Body of pancreas (tissue), 4 donors: ENCODE data around the gene ZNF76. TPM values are rescaled to one million over a fixed set of nuclear protein-coding genes. Genes with fewer than 3 reads are reported as not detected.
A peak's percentile ranks its signal among the peaks of the same experiment; 100 is the strongest.

Experiments
- ATAC-seq: fragments of 150-250 bp; one replicate; pipeline ENCODE4 v1.9.1; 2016
- DNase-seq, 4 donors: peaks; one replicate each; pipeline ENCODE4 v3.0.0-alpha.2; 2019
- H3K27ac ChIP-seq, 4 donors: fragments of 200-600 bp; sonication (generic); 1 replicate in 3 of 4; 2 replicates in 1 of 4; pipeline versions ENCODE4 v1.5.1 to v1.6.1; 2016 to 2019; ENCODE audit warnings: mild to moderate bottlenecking in 1 of 4, mixed read lengths in 1 of 4, moderate library complexity in 1 of 4
- H3K27me3 ChIP-seq, 2 donors: fragments of 200-600 bp; sonication (generic); one replicate each; pipeline ENCODE4 v1.6.0; 2016; ENCODE audit warnings: mild to moderate bottlenecking in 1 of 2
- H3K36me3 ChIP-seq, 2 donors: fragments of 200-600 bp; sonication (generic); replicated peaks in 1 of 2; 2 replicates each; pipeline ENCODE4 v1.5.1; 2016; ENCODE audit warnings: low read depth in 2 of 2; ENCODE audit not compliant: insufficient read depth in 1 of 2
- H3K4me1 ChIP-seq: fragments of 200-600 bp; sonication (generic); one replicate; pipeline ENCODE4 v1.6.0; 2016
- H3K4me3 ChIP-seq, 2 donors: fragments of 200-600 bp; sonication (generic); 1 replicate in 1 of 2; 2 replicates in 1 of 2; pipeline ENCODE4 v1.5.1; 2016 to 2019
- H3K9me3 ChIP-seq, 3 donors: fragments of 200-600 bp; sonication (generic); 1 replicate in 2 of 3; 2 replicates in 1 of 3; pipeline ENCODE4 v1.5.1; 2016
- CTCF ChIP-seq, 7 experiments: fragments of 450-650 bp in 4 of 7; fragments of 200-600 bp in 3 of 7; sonication (generic) in 3 of 7; IDR thresholded peaks; one replicate each; pipeline ENCODE4 v1.5.1; 2016 to 2019; ENCODE audit warnings: antibody characterized with exemption in 7 of 7
- POLR2A ChIP-seq, 3 donors: fragments of 450-650 bp; IDR thresholded peaks; one replicate each; pipeline ENCODE4 v1.6.1; 2016; ENCODE audit warnings: antibody characterized with exemption in 3 of 3, mild to moderate bottlenecking in 2 of 3
- WGBS, 2 donors: methylation state at CpG; one replicate each; pipeline ENCODE4 v1.1.5; 2017; 5-methylcytosine and 5-hydroxymethylcytosine counted together
- intact Hi-C: fragments of 100-400 bp; cut with DNase I; formaldehyde crosslinking; loops from one replicate; pipeline ENCODE4 v1.15.1; 2023
- total RNA-seq, 2 donors: library from RNA; depleted of rRNA; stranded (reverse); fragments of >200 nt; gene quantifications; one replicate each; pipeline ENCODE4 v1.1.0, GENCODE V29; 2016

The ZNF76 gene
- total RNA-seq = 10 to 100 TPM; 34.2 to 56.7 TPM

DNA sequence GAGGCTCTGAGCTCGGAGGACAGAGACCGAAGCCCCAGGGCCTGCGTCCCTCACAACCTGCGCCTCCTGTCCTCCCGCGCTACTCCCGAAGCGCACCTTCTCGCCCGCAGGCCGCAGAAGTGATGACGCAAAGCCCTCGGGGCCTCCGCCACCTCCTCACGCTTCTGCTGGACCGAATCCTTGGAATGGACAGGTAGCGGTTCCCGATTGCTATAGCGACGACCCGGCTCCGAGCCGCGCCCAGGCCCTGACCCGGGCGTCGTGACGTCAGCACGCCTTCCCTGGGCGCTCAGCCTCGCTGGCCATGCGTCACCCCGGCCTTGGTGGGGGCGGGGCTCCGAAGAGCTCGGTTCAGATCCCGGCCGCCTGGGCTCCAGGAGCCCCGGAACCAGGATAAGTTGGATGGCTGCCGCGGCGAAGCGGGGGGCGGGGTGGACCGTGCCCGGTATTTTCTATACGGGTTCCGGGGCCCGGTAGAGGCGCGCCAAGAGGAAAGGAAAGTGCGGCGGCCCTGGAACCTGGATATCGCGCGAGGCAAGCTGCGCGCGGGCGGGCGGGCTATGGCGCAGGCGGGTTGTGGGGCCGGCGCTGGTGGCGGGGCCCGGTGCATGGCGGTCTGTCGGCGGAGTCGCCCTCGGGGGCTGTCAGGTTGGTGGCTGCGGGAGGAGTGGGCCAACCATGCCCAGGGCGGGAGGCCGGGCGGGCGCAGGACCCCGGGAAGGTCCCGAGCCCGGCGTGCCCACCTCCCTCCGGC lies at the start of gene ZNF76:
Gene ZNF76, plus strand, starts transcription at position 542 of the 754 bp plus-strand sequence. CDS start 21,417 bp downstream, outside the sequence.
- peak in 4 of 7 experiments; percentile 50 to 88 (median 72) for TF ChIP-seq CTCF (IDR thresholded peaks at IDR 0.05)
- peak; percentile 67 to 74 (median 73) for TF ChIP-seq POLR2A (IDR thresholded peaks at IDR 0.05)
- peak; percentile 93 for ATAC-seq
- Histone ChIP-seq H3K4me3 (peak within 1 kb of the TSS; percentile 81 to 89), H3K4me1 (peaks cover 35% of the 10 kb centered on the region), H3K9me3 (no peaks in the 10 kb centered on the region), H3K36me3 (no peaks in the 10 kb centered on the region), H3K27ac (peak within 1 kb of the TSS; percentile 85 to 99 (median 97)), H3K27me3 (no peaks in the 10 kb centered on the region)
- 0 to 1% methylated on average over 33 to 80 of the region's 82 CpGs for WGBS, 2 donors
- DNase-seq = peak; percentile 99
- intact Hi-C loops = no loop called here

- Histone ChIP-seq H3K36me3 (no peaks in the 10 kb centered on the region), H3K4me3 (peak overlapping the region in 1 of 2 donors; percentile 8), H3K27ac (no peak overlapping the region), H3K9me3 (no peaks in the 10 kb centered on the region), H3K27me3 (peaks cover 0 to 24% of the 10 kb centered on the region in 2 donors), H3K4me1 (peaks cover 17% of the 10 kb centered on the region)
- intact Hi-C loops = loop anchor here (10.0 kb wide), 1 partner anchor 229 kb away; no protein-coding TSS in a partner anchor
- TF ChIP-seq CTCF (IDR thresholded peaks at IDR 0.05) (no peak), POLR2A (IDR thresholded peaks at IDR 0.05) (no peak)
- WGBS, 2 donors = 10 to 18% methylated on average over 15 to 51 of the region's 51 CpGs
- ATAC-seq = no peak
- no peak for DNase-seq
These were observed 46.2 kb upstream of the ZNF76 start for GRCh38 chr6:35213298-35213791.

DNA sequence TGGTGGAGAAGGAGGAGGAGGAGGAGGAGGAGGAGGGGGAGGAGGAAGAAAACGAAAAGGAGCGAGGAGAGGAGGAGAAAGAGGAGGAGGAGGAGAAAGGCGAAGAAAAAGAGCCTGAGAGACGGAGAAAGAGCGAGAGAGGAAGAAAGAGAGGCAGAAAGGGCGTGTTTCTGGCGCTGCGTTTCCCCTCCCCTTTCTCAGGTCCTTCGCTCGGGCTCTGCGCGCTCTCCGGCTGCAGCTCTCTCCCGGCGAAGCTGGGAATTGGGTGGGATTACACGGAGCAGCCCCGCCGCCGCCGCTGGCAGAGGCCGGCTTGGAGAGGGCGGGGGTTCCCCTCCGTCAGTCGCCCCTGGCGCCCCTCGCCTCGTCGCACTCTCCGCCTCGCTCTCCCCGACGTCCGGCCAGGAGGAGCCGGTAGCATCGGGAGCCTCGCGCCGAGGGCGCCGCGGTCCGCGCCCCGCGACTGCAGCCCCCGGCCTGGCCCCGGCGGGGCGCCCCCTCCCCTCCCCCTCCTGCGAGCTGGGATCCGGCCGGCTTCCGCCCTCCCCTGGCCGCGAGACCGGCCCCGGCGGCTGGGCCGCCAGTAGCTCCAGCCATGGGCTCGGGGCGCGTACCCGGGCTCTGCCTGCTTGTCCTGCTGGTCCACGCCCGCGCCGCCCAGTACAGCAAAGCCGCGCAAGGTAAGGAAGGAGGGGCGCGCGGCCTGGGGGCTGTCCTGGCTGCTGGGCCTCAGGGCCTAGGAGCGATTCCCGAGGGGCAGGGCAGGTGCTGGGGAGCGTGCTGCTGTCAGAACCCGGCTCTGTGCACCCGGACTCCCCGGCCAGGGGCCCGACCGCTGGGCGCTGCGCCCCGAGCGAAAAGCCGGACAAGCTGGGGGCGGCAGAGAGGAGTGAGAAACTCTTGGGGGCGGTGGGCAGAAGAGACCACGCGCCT lies 45.4 kb upstream of the ZNF76 start, which contains the start of gene SCUBE3:
Gene SCUBE3, plus strand, starts transcription at position 133 of the 933 bp plus-strand sequence. Its CDS starts 463 bp downstream, at position 596.
- peaks cover 17% of the 10 kb centered on the region for H3K4me1 ChIP-seq
- intact Hi-C loops = loop anchor here (10.0 kb wide), 1 partner anchor 229 kb away; no protein-coding TSS in a partner anchor
- no peaks in the 10 kb centered on the region for H3K9me3 ChIP-seq
- H3K27ac ChIP-seq = no peak within 1 kb of the TSS
- no peak for TF ChIP-seq POLR2A (IDR thresholded peaks at IDR 0.05)
- TF ChIP-seq CTCF (IDR thresholded peaks at IDR 0.05) = no peak
- no peaks in the 10 kb centered on the region for H3K36me3 ChIP-seq
- H3K27me3 ChIP-seq = peaks cover 0 to 24% of the 10 kb centered on the region in 2 donors
- ATAC-seq (peak; percentile 51), DNase-seq (peak in 2 of 4 donors; percentile 20 to 23)
- WGBS, 2 donors = 1 to 2% methylated on average over 32 to 82 of the region's 89 CpGs
- peak within 1 kb of the TSS in 1 of 2 donors; percentile 8 for H3K4me3 ChIP-seq

DNA sequence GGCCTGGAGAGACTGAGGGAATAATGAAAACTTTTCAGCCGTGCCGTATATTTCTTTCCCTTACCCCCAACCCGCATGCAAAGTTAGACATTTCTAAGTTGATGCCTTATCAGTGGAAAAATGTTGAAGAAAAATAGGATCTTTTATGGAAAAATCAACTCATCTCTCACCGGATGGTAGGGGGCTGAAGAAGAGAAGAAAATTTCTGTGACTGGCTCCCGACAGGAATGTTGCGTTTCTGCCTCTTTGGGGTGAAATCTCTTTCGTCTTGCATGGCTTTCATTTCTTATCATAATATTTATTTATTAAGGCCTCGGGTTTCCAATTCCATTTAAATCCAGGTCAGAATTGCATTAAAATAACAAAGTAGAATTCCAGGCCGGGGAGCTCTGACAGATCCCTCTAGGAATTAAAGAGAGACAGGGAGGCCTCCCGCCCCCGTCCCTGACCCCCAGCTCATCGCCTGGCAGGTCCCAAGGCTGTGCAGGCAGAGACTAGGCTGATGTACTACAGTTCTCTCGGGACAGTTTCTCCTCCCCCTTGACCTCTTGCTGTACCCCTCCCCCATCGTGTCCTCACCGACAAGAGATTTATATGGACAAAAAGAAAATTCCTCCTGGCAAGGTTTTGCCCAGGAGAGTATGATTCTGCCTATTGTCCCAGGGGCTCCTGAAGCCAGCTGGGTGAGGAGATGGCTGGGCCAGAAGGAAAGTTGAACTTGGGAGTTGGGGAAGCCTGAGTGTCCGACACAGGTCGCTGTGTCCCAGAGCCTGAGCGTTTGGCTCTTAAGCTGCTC lies 44.5 kb upstream of the ZNF76 start:
- ATAC-seq = no peak
- H3K27ac ChIP-seq = no peak overlapping the region
- 38% methylated on average over 18 of the region's 18 CpGs for WGBS, 2 donors
- H3K4me3 ChIP-seq = no peak overlapping the region
- intact Hi-C loops = loop anchor here (10.0 kb wide), 1 partner anchor 230 kb away; no protein-coding TSS in a partner anchor
- TF ChIP-seq CTCF (IDR thresholded peaks at IDR 0.05) = no peak
- TF ChIP-seq POLR2A (IDR thresholded peaks at IDR 0.05) = no peak
- peaks cover 17% of the 10 kb centered on the region for H3K4me1 ChIP-seq
- peaks cover 0 to 24% of the 10 kb centered on the region in 2 donors for H3K27me3 ChIP-seq
- H3K9me3 ChIP-seq = no peaks in the 10 kb centered on the region
- no peak for DNase-seq
- no peaks in the 10 kb centered on the region for H3K36me3 ChIP-seq
